SK-N-SH treated with all-trans-retinoic acid at 6 μM for 48 hours (cell line): ENCODE results near the gene IFT81.

Experiments
- BACH2 ChIP-seq: fragments of 250-450 bp; sonication (Bioruptor Pico); IDR thresholded peaks from 2 replicates; pipeline ENCODE4 v1.9.0; 2021; ENCODE audit warnings: mild to moderate bottlenecking, borderline replicate concordance
- CREB5 ChIP-seq: fragments of 250-450 bp; sonication (Bioruptor Pico); IDR thresholded peaks from 2 replicates; pipeline ENCODE4 v1.5.1; 2020; ENCODE audit warnings: low read depth, mild to moderate bottlenecking, moderate library complexity
- CSDC2 ChIP-seq: fragments of 250-450 bp; sonication (Bioruptor Pico); IDR thresholded peaks from 2 replicates; pipeline ENCODE4 v1.5.0; 2020; ENCODE audit warnings: mild to moderate bottlenecking, moderate library complexity
- CSRNP3 ChIP-seq: fragments of 250-450 bp; sonication (Bioruptor Pico); IDR thresholded peaks from 2 replicates; pipeline ENCODE4 v1.5.1; 2021; ENCODE audit warnings: mild to moderate bottlenecking, moderate library complexity
- PATZ1 ChIP-seq: fragments of 250-450 bp; sonication (Bioruptor Pico); IDR thresholded peaks from 2 replicates; pipeline ENCODE4 v1.8.0; 2020; ENCODE audit warnings: mild to moderate bottlenecking, moderate library complexity, borderline replicate concordance
- POU6F1 ChIP-seq: fragments of 250-450 bp; sonication (Bioruptor Pico); IDR thresholded peaks from 2 replicates; pipeline ENCODE4 v1.8.0; 2021; ENCODE audit warnings: low read depth, mild to moderate bottlenecking, moderate library complexity, borderline replicate concordance
- PPARA ChIP-seq: fragments of 250-450 bp; sonication (Bioruptor Pico); IDR thresholded peaks from 2 replicates; pipeline ENCODE4 v1.5.0; 2020; ENCODE audit warnings: mild to moderate bottlenecking, borderline replicate concordance
- TCF4 ChIP-seq: fragments of 250-450 bp; sonication (Bioruptor Pico); IDR thresholded peaks from 2 replicates; pipeline ENCODE4 v1.8.0; 2021; ENCODE audit warnings: mild to moderate bottlenecking, moderate library complexity, borderline replicate concordance
- ZFP3 ChIP-seq: fragments of 250-450 bp; sonication (Bioruptor Pico); IDR thresholded peaks from 2 replicates; pipeline ENCODE4 v1.5.0; 2020; ENCODE audit warnings: mild to moderate bottlenecking, moderate library complexity

- TF ChIP-seq BACH2 (CRISPR knock-in tag) (no peak), PATZ1 (CRISPR knock-in tag) (no peak), CSDC2 (CRISPR knock-in tag) (no peak), TCF4 (CRISPR knock-in tag) (no peak), POU6F1 (CRISPR knock-in tag) (no peak), CREB5 (CRISPR knock-in tag) (no peak), ZFP3 (CRISPR knock-in tag) (no peak), CSRNP3 (CRISPR knock-in tag) (no peak), PPARA (CRISPR knock-in tag) (no peak)
Measured at GRCh38 chr12:110165540-110166159, 41.5 kb downstream of the IFT81 start.
